Measurements from ENCODE around the gene LUC7L2. TPM values are rescaled to one million over a fixed set of nuclear protein-coding genes. Genes with fewer than 3 reads are reported as not detected.
"Not testable (repeated sequence)": the region's sequence is repeated elsewhere in the genome, so short reads cannot be mapped to it uniquely, and the experiment has no call there.

Gene LUC7L2
- total RNA-seq, 1 donor from 2014 or later: 87.8 TPM

- not testable (repeated sequence) for H4K20me1 ChIP-seq (ENCODE audit: insufficient read depth, low read length); H3K9ac ChIP-seq (ENCODE audit: low read length); H3K4me1 ChIP-seq (ENCODE audit: insufficient read depth, low read length); H3K4me2 ChIP-seq (ENCODE audit: low read length); H3K27ac ChIP-seq (ENCODE audit: low read depth, low read length); H2AFZ ChIP-seq (ENCODE audit: low read depth, low read length); H3K27ac Mint-ChIP-seq (ENCODE audit: unreplicated experiment); H3K79me2 ChIP-seq (ENCODE audit: insufficient read depth, low read length); H3K27me3 Mint-ChIP-seq (ENCODE audit: low read depth, unreplicated experiment); H3K4me3 Mint-ChIP-seq (ENCODE audit: unreplicated experiment); H3K4me3 ChIP-seq (ENCODE audit: insufficient read depth, low read depth, low read length); FAIRE-seq; H3K9me3 ChIP-seq (ENCODE audit: insufficient read depth, low read depth, low read length); H3K4me1 Mint-ChIP-seq (ENCODE audit: low read depth, unreplicated experiment); H3K36me3 Mint-ChIP-seq (ENCODE audit: low read depth, unreplicated experiment); H3K36me3 ChIP-seq (ENCODE audit: insufficient read depth, low read length); H3K27me3 ChIP-seq (ENCODE audit: insufficient read depth, low read length); DNase-seq (ENCODE audit: low read depth)
- H3K9me3 Mint-ChIP-seq (ENCODE audit: unreplicated experiment): peaks cover 20% of the 10 kb centered on the region
These were observed 105.4 kb downstream of the LUC7L2 start for GRCh38 chr7:139465072-139465471.

- H3K27me3 ChIP-seq (ENCODE audit: insufficient read depth, low read length); H3K27me3 Mint-ChIP-seq (ENCODE audit: low read depth, unreplicated experiment); DNase-seq (ENCODE audit: low read depth); H3K4me2 ChIP-seq (ENCODE audit: low read length); FAIRE-seq; H3K4me1 Mint-ChIP-seq (ENCODE audit: low read depth, unreplicated experiment); H3K27ac ChIP-seq (ENCODE audit: low read depth, low read length); H3K4me3 ChIP-seq (ENCODE audit: insufficient read depth, low read depth, low read length); H3K79me2 ChIP-seq (ENCODE audit: insufficient read depth, low read length); H3K9ac ChIP-seq (ENCODE audit: low read length); H3K36me3 Mint-ChIP-seq (ENCODE audit: low read depth, unreplicated experiment); H3K4me3 Mint-ChIP-seq (ENCODE audit: unreplicated experiment); H3K36me3 ChIP-seq (ENCODE audit: insufficient read depth, low read length); H3K9me3 ChIP-seq (ENCODE audit: insufficient read depth, low read depth, low read length); H4K20me1 ChIP-seq (ENCODE audit: insufficient read depth, low read length); H3K27ac Mint-ChIP-seq (ENCODE audit: unreplicated experiment); H2AFZ ChIP-seq (ENCODE audit: low read depth, low read length): not testable (repeated sequence)
- peaks cover 11% of the 10 kb centered on the region for H3K4me1 ChIP-seq (ENCODE audit: insufficient read depth, low read length)
- peaks cover 11% of the 10 kb centered on the region for H3K9me3 Mint-ChIP-seq (ENCODE audit: unreplicated experiment)
These were observed 108.0 kb downstream of the LUC7L2 start for GRCh38 chr7:139467729-139468128.

GRCh38 chr7:139468281-139468680 lies 108.6 kb downstream of the LUC7L2 start:
- not testable (repeated sequence) for H3K27me3 ChIP-seq (ENCODE audit: insufficient read depth, low read length); H3K4me3 Mint-ChIP-seq (ENCODE audit: unreplicated experiment); H3K79me2 ChIP-seq (ENCODE audit: insufficient read depth, low read length); H3K36me3 ChIP-seq (ENCODE audit: insufficient read depth, low read length); H3K4me2 ChIP-seq (ENCODE audit: low read length); H3K36me3 Mint-ChIP-seq (ENCODE audit: low read depth, unreplicated experiment); FAIRE-seq; H3K27ac ChIP-seq (ENCODE audit: low read depth, low read length); H3K9ac ChIP-seq (ENCODE audit: low read length); H2AFZ ChIP-seq (ENCODE audit: low read depth, low read length); H3K9me3 Mint-ChIP-seq (ENCODE audit: unreplicated experiment); H4K20me1 ChIP-seq (ENCODE audit: insufficient read depth, low read length); H3K9me3 ChIP-seq (ENCODE audit: insufficient read depth, low read depth, low read length); H3K4me3 ChIP-seq (ENCODE audit: insufficient read depth, low read depth, low read length); DNase-seq (ENCODE audit: low read depth); H3K27ac Mint-ChIP-seq (ENCODE audit: unreplicated experiment); H3K4me1 Mint-ChIP-seq (ENCODE audit: low read depth, unreplicated experiment); H3K27me3 Mint-ChIP-seq (ENCODE audit: low read depth, unreplicated experiment)
- peaks cover 11% of the 10 kb centered on the region for H3K4me1 ChIP-seq (ENCODE audit: insufficient read depth, low read length)

GRCh38 chr7:139471740-139472353 lies 112.2 kb downstream of the LUC7L2 start:
- peaks cover 4% of the 10 kb centered on the region for H3K36me3 Mint-ChIP-seq (ENCODE audit: low read depth, unreplicated experiment)

More at GRCh38 chr7:139471740-139472353, 112.2 kb downstream of the LUC7L2 start:
- Histone ChIP-seq H4K20me1 (ENCODE audit: insufficient read depth, low read length) (no peaks in the 10 kb centered on the region), H3K9me3 (ENCODE audit: insufficient read depth, low read depth, low read length) (no peaks in the 10 kb centered on the region), H3K27ac (ENCODE audit: low read depth, low read length) (no peak overlapping the region), H3K9ac (ENCODE audit: low read length) (no peak overlapping the region), H2AFZ (ENCODE audit: low read depth, low read length) (no peak overlapping the region), H3K36me3 (ENCODE audit: insufficient read depth, low read length) (no peaks in the 10 kb centered on the region), H3K27me3 (ENCODE audit: insufficient read depth, low read length) (peaks cover 3% of the 10 kb centered on the region), H3K4me1 (ENCODE audit: insufficient read depth, low read length) (peaks cover 11% of the 10 kb centered on the region), H3K4me3 (ENCODE audit: insufficient read depth, low read depth, low read length) (no peak overlapping the region), H3K79me2 (ENCODE audit: insufficient read depth, low read length) (no peaks in the 10 kb centered on the region), H3K4me2 (ENCODE audit: low read length) (peak overlapping the region; percentile 15)
- Mint-ChIP-seq H3K4me1 (ENCODE audit: low read depth, unreplicated experiment) (no peaks in the 10 kb centered on the region), H3K9me3 (ENCODE audit: unreplicated experiment) (peaks cover 9% of the 10 kb centered on the region), H3K27ac (ENCODE audit: unreplicated experiment) (no peak overlapping the region), H3K27me3 (ENCODE audit: low read depth, unreplicated experiment) (peaks cover 8% of the 10 kb centered on the region), H3K4me3 (ENCODE audit: unreplicated experiment) (no peak overlapping the region)
- TF ChIP-seq EZH2 (IDR thresholded peaks at IDR 0.05; ENCODE audit: insufficient read depth, low read length): no peak
- no peak for TF ChIP-seq CTCF (IDR thresholded peaks at IDR 0.05; ENCODE audit: insufficient read depth, low read depth, low read length)
- FAIRE-seq: no peak
- peak; percentile 55 for DNase-seq (ENCODE audit: low read depth)

Other genes with a start within 250 kb of the LUC7L2 start
- 16.5 and 17.1 TPM in 2 replicates for gene UBN2, start 128.7 kb upstream of the LUC7L2 start, total RNA-seq
- gene FMC1, start 18.6 kb upstream of the LUC7L2 start, total RNA-seq: 3.0 and 8.4 TPM in 2 replicates
- 0.22 and 0.43 TPM in 2 replicates for gene KLRG2, start 123.8 kb downstream of the LUC7L2 start, total RNA-seq
- gene CLEC2L, start 163.8 kb downstream of the LUC7L2 start, total RNA-seq: not detected in 2 replicates